GM21786 (cell line): ENCODE data around the gene LNX2.

Experiments
- ATAC-seq: cut with Tn5 transposase; IDR thresholded peaks from one replicate; pipeline ENCODE4 v1.9.1; 2021; ENCODE audit not compliant: unreplicated experiment

LNX2 gene

GRCh38 chr13:27570906-27571305 is 49.4 kb downstream of the LNX2 start:
- no peak for ATAC-seq

GRCh38 chr13:27569405-27569804 is 50.9 kb downstream of the LNX2 start:
- ATAC-seq, result no peak

DNA sequence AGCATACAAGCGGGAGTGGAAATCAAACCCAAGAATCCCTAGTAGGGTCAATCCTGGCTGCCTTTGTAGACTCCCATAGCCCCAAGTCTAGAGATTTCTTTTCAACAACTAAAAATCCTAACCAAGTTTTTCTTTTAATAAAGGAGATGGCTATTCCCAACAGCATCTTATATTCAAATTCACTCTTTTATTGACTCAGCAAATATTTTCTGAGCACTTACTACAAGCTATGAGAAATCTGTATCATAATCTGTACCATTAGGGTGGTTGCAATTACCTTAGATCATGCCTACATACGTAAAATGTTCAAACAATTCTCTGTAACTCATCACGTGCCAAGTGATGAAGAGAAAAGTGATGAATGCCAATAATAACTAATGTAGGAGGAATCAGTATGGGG is 54.5 kb downstream of the LNX2 start:
- ATAC-seq, result no peak

GRCh38 chr13:27562457-27562856 is 57.9 kb downstream of the LNX2 start:
- ATAC-seq, result no peak

DNA sequence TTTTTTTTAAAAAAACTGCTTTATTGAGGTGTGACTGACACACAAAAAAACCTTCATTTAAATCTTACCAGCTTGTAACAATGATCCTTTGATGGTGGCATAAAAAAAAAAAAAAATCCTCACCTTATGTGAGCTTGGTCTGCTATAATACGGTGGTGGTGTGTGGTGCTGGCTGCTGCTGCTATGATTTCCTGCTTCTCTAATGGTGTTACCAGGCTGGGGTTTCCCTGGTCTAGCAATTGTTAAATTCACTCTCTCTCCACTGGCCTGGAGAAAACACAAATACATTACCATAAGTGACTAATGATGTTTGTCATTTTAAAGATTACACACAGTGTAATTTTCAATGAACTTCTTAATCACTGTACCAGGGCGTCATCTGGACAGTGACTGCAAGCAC is 60.6 kb downstream of the LNX2 start:
- no peak for ATAC-seq

DNA sequence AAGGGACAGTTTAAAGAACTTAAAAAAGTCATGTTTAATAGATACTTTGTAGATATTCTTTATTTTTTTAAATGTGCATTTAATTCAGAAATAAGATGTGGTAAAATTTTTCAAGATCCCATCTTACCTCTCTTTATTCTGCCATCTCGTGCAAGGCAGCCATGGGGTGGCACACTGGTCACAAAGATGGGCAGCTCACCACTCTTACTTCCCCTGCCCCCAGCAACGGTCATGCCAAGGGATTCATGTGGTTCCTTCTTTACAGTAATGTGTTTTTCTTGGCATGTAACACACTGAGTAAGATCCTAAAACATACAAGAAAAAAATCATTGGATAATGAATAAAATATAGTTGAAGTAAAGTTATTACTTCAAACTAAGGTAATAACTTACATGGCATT is 64.2 kb downstream of the LNX2 start:
- no peak for ATAC-seq

- ATAC-seq, result no peak
Observed at GRCh38 chr13:27551562-27551961, 68.8 kb downstream of the LNX2 start.

GRCh38 chr13:27549406-27549981 is 70.8 kb downstream of the LNX2 start:
- ATAC-seq, result no peak

GRCh38 chr13:27542220-27542619 is 78.1 kb downstream of the LNX2 start:
- ATAC-seq, result no peak

GRCh38 chr13:27541386-27541785 is 78.9 kb downstream of the LNX2 start:
- no peak for ATAC-seq

DNA sequence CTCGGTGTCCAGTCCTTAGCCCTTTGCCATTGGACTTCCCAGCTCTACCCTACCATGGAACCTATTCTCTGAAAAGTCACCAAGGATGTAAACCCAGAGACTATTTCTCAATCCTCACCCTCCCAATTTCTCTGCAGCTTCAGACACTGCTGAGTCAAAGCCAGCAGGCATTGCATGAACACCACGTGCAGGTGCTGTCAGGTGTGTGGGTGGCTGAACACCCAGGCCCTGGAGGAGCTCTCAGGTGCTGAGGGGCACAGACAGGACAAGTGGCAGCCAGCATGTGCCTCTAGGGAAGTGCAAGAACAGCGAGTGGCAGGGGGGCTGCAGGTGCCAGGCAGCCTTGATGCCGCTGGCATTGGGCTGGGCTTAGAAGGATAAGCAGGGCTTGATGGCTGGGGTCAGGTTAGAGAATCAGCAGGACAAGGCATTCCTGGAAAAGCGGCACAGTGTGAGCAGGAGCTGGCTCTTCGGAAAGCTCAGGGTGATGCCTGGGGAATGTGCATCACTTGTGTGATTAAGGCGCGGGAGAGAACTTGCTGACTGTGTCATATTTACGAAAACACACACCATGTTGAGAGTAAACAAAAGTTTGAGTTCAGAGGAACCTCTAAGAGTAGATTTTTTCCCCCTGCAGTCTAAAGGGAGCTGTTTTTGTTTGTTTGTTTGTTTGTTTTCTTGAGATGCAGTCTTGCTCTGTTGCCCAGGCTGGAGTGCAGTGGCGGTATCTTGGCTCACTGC is 83.8 kb downstream of the LNX2 start:
- ATAC-seq, result no peak

DNA sequence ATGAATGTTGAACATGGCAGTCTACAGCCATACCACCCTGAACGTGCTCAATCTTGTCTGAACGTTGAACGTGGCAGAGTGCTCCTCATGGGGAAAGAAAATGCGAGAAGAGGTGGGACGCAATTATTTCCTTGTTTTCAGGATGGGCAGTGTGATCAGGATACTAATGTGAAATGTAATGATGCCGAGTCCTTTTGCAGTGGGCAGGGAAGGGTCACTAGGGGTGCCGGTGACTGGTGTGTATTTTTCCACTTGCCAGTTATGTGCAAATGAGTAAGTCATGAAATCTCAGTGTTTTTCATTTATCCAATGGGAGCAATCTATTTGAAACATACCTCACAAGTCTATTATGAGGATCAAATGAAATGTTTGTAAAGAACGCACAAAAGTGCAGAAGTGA is 84.8 kb downstream of the LNX2 start:
- no peak for ATAC-seq

GRCh38 chr13:27534981-27535380 is 85.3 kb downstream of the LNX2 start:
- ATAC-seq, result no peak

DNA sequence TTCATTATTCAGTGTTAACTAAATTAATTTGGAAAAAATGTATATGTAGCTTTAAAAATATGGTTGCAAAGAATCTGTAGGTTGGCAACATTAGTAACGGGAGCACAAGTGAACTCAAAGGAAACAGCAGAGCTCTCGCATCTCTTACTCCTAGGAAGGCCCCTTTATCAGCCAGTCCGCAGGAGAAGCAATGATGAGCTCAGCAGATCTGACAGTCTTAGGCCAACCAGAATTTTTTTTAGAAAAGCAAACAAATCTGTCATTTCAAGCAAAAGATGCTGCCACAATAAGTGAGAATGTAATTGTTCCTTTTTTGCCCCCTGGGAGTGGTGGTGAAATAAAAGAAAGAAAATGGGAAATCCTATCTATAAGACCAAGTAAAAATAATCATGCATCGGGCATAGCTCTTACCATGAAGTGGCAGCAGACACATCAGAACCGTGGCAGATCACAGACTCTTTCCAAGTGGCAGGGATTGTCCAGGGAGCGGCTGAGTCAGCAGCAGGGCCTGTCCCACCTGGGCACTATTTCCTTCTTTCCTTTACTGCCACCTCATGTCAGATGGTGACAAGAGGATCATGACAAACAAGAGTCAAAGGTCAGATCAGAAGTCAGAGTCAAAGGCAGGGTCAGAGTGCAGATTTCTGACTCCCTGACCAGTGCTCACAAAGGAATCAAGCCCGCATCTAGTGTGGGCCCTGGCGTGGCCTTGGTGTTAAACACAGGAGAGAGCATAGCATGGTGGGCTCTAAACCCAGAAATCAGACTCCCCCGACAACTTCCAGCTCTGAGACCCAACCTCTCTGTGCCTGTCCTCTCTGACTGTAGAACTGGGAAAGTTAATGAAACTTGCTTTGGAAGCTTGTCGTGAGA is 86.0 kb downstream of the LNX2 start:
- no peak for ATAC-seq

DNA sequence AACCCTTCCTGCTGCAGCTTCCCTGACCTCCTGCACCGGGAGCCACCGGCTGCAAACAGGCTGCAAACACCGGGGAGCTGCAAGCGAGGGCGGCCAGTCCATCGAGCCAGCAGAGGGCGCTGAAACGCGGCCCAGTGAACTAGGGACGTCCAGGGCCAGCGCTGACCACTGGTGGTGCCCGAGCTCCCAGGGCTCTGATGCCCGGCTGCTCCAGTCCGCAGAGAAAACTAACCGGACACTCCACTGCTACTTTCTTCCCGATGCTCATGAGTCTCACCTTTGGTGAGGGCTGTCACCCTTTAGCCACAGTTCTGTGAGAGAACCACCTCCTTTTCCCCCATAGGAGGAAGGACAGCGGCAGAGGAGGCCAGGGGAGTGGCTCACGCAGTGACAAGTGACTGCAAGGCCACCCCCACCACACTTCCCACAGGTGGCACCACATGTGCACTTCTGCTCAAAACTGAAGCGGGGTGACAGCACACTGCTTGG is 87.1 kb downstream of the LNX2 start:
- ATAC-seq, result no peak

DNA sequence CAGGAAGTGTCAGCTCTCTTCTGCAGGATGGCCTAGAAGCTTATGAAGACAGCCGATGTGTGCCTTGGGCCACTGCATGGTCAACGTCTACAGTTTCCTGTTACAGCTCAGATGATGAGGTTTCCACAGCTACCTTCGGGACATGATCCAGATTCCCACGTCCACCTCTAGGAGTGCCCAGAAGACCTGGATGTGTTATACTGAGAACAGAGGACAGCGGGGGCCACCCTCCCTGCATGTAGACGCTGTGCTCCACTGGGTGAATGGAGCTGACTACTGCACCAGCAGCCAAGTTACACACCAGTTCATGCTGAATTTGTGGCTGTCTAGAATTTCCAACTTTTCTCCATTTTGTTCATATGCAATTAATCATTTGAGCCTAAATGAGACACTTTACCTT is 91.4 kb downstream of the LNX2 start:
- no peak for ATAC-seq

DNA sequence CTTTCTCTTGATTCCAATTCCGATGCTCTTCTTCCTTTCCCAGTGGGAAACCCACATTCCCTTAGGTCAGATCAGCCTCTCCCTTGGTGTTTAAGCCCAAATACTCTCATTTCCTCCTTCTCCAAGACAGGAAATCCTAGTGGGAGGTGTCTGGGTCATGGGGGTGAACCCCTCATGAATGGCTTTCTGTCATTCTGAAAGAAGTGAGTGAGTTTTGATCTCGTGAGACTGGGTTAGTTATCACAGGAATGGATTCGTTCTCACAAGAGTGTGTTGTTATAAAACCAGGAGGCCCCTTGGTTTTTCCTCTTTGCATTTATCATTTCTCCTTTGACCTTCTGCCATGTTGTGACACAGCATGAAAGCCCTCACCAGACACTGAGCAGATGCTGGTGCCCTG is 93.8 kb downstream of the LNX2 start:
- no peak for ATAC-seq

DNA sequence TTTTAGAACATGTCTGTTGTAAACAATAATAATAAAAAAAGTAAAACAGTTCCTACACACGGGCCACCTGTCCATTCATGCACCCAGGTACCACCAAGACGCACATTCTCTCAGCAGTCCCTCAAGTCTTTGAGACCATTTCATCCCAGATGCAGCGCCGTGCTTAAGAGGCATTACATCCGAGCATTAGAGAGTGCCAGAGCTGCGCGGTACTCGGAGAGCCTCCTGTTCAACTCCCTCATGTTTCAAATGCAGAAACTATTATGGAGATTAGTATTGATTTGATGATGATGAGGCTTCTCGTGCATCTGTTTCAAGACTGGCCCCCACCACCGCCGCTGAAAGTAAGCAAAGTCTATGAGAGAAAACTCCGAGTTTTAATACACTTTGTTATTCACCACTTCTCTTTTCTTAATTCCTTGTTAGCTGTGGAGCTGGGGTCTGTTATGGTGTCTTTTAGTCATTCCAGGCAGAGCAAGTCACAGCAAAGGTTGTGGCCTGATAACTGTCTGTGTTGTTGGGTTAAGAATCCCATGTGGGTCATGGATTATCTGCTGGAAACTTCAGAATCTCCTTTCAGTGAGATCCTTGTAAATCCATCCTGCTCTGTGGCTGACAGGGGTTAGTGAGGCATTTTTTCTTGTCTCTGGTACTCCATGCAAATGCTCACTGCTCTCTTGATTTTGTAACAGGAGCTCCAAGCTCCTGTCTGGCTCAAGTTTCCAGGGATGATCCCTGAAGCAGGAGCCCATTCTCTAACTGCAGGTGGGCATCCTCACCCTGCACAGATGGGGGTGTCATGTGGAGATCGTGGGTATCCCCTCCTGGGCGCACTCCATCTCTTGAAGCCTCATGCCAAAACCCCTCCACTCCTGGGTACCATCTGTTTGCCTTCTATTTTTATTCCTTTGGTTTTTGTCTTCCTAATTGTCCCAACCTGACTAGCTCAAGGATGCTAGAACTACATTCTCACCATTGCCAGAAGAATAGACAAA is 95.1 kb downstream of the LNX2 start:
- no peak for ATAC-seq

DNA sequence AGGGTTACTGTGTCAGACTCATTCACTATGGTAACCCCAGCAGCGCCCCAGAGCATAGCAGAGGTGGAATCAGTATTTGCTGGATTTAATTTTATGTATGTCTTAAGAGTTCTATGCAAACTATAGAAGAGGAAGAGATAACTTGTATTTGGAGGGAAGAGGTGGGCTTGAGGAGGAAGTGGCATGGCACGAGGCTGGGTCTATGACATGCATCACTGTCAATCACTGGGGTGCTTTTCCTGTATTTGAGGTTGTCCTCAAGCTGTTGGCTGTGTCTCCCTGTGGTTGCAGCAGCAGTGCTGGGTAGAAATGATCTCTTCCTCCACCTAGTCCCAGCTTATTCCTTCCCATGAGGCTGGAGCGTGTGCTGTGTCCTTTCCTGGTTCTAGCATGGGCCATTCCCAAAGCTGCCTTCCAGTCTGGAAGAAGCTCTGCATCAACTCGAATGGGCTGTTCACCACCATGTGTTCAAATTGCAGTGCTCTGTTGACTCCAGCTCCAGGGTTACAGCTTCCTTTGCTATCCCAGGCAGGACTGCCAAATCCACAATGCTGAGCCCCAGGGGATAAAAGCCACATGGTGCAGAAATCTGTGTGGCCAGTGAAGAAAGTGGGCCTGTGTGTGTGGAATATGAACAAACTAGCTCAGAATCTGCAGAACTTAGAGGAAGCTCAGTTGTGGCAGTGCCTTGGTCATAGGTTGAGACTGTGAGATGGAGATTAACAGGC is 96.8 kb downstream of the LNX2 start:
- ATAC-seq, result no peak

DNA sequence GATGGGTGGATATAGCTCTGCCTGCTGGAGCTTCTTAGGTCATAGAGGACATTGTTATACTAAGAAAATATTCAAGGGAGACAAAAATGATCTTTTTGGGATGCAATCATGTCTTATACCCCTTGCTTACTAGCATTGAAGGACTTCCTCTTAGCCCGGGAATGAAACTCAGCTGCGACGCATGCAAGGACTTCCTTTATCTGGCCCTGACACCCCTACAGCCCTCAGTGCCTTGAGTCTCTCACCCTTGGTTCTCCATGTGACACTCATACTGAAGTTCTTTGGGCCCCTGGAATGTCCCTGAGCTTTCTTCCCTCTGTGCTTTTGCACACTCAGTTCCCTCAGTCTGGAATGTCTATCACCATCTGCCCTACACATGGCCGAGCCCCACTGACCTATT is 97.5 kb downstream of the LNX2 start:
- no peak for ATAC-seq
